SK-N-SH (cell line): ENCODE results near the gene CRIM1. TPM values are rescaled to one million over a fixed set of nuclear protein-coding genes. Genes with fewer than 3 reads are reported as not detected.

Source experiments
- CTCF ChIA-PET: fragments of 300-600, 350-600 bp; formaldehyde crosslinking; extraction: SDS; loops from one replicate; lab custom pipeline; 2021; lab: Yijun Ruan, JAX
- POLR2A ChIA-PET: fragments of 350-600 bp; sonication (Branson Sonifier 250); formaldehyde crosslinking; extraction: SDS; loops from one replicate; lab custom pipeline; 2020; ENCODE audit warnings: antibody characterized with exemption, inconsistent platforms; lab: Yijun Ruan, JAX
- DNase-seq: peaks from one replicate; pipeline ENCODE4 v3.0.0; 2012
- H2AFZ ChIP-seq: fragments of 200-600 bp; sonication (generic); 2 replicates; pipeline ENCODE4 v1.8.1; 2016; ENCODE audit warnings: antibody characterized with exemption, mild to moderate bottlenecking, low read depth
- H3F3A ChIP-seq: fragments of 200-600 bp; sonication (generic); replicated peaks from 2 replicates; pipeline ENCODE3; 2016; ENCODE audit warnings: antibody characterized with exemption, mild to moderate bottlenecking; ENCODE audit not compliant: insufficient read depth
- H3K27ac ChIP-seq, 2 experiments: fragments of 200-500 bp in 1 of 2; fragments of 200-600 bp in 1 of 2; sonication (Bioruptor generic) in 1 of 2; sonication (generic), shearing (Covaris generic) in 1 of 2; 2 replicates each; pipeline versions ENCODE4 v1.5.1 to v1.6.1; 2014 to 2016; ENCODE audit warnings: low read depth in 2 of 2, inconsistent platforms in 1 of 2, low read length in 1 of 2, mild to moderate bottlenecking in 1 of 2, mixed read lengths in 1 of 2
- H3K27me3 ChIP-seq: fragments of 200-600 bp; sonication (generic), shearing (Covaris generic); 2 replicates; pipeline ENCODE4 v1.6.1; 2016; ENCODE audit warnings: mixed run types; ENCODE audit not compliant: insufficient read depth
- H3K36me3 ChIP-seq, 2 experiments: fragments of 200-500 bp in 1 of 2; fragments of 200-600 bp in 1 of 2; sonication (Bioruptor generic) in 1 of 2; sonication (generic) in 1 of 2; replicated peaks in 1 of 2; 2 replicates each; pipeline versions ENCODE3 to v1.5.1; 2014 to 2016; ENCODE audit warnings: low read length in 1 of 2, mild to moderate bottlenecking in 1 of 2; ENCODE audit not compliant: insufficient read depth in 2 of 2, control insufficient read depth in 1 of 2
- H3K4me1 ChIP-seq, 2 experiments: fragments of 200-500 bp in 1 of 2; fragments of 200-600 bp in 1 of 2; sonication (Bioruptor generic) in 1 of 2; sonication (generic), shearing (Covaris generic) in 1 of 2; 2 replicates each; pipeline versions ENCODE4 v1.5.1 to v1.6.1; 2014 to 2016; ENCODE audit warnings: low read depth in 1 of 2, low read length in 1 of 2, mixed run types in 1 of 2; ENCODE audit not compliant: insufficient read depth in 2 of 2, control insufficient read depth in 1 of 2
- H3K4me2 ChIP-seq: fragments of 200-600 bp; sonication (generic), shearing (Covaris generic); 2 replicates; pipeline ENCODE4 v1.6.1; 2017; ENCODE audit warnings: mixed run types
- H3K4me3 ChIP-seq, 2 experiments: fragments of 200-500 bp in 1 of 2; fragments of 200-600 bp in 1 of 2; sonication (Bioruptor generic) in 1 of 2; sonication (generic), shearing (Covaris generic) in 1 of 2; 2 replicates each; pipeline versions ENCODE4 v1.5.1 to v1.8.1; 2014 to 2016; ENCODE audit warnings: low read depth in 2 of 2, inconsistent platforms in 1 of 2, low read length in 1 of 2, mild to moderate bottlenecking in 1 of 2, mixed read lengths in 1 of 2, moderate library complexity in 1 of 2
- H3K79me2 ChIP-seq: fragments of 200-600 bp; sonication (generic); 2 replicates; pipeline ENCODE4 v1.8.1; 2017; ENCODE audit warnings: mild to moderate bottlenecking; ENCODE audit not compliant: insufficient read depth
- H3K9ac ChIP-seq: fragments of 200-600 bp; sonication (generic); 2 replicates; pipeline ENCODE4 v1.6.1; 2017; ENCODE audit warnings: mixed run types
- H3K9me2 ChIP-seq: fragments of 200-600 bp; sonication (generic); 2 replicates; pipeline ENCODE4 v1.6.1; 2017; ENCODE audit warnings: mixed run types
- H3K9me3 ChIP-seq: fragments of 200-600 bp; sonication (generic); 2 replicates; pipeline ENCODE4 v1.6.1; 2017; ENCODE audit warnings: mixed run types, mild to moderate bottlenecking, moderate library complexity
- H4K20me1 ChIP-seq: fragments of 200-600 bp; sonication (generic); 2 replicates; pipeline ENCODE4 v1.6.1; 2017; ENCODE audit warnings: mild to moderate bottlenecking, mixed run types; ENCODE audit not compliant: insufficient read depth
- ELF1 ChIP-seq: IDR thresholded peaks from 2 replicates; pipeline ENCODE4 v1.4.0; 2012
- EP300 ChIP-seq, 2 experiments: IDR thresholded peaks; 2 replicates each; pipeline versions ENCODE4 v1.4.0 to v1.6.1; 2012; ENCODE audit warnings: borderline replicate concordance in 1 of 2, low read depth in 1 of 2, low read length in 1 of 2
- EZH2phosphoT487 ChIP-seq: fragments of 200-600 bp; sonication (generic); IDR thresholded peaks from 2 replicates; pipeline ENCODE4 v1.6.1; 2017; ENCODE audit warnings: low read depth, mixed run types, mild to moderate bottlenecking, antibody characterized with exemption, moderate library complexity, borderline replicate concordance
- FOSL2 ChIP-seq: IDR thresholded peaks from 2 replicates; pipeline ENCODE4 v1.4.0; 2012; ENCODE audit warnings: low read depth, mild to moderate bottlenecking, moderate library complexity, borderline replicate concordance
- FOXJ3 ChIP-seq: sonication (generic); formaldehyde crosslinking; IDR thresholded peaks from 2 replicates; pipeline ENCODE4 v1.5.1; 2020; ENCODE audit warnings: mild to moderate bottlenecking, missing genetic modification reagents
- FOXM1 ChIP-seq: IDR thresholded peaks from 2 replicates; pipeline ENCODE4 v1.4.0; 2012; ENCODE audit warnings: low read depth, mild to moderate bottlenecking
- MEF2A ChIP-seq: IDR thresholded peaks from 2 replicates; pipeline ENCODE4 v1.4.0; 2012; ENCODE audit warnings: low read depth, borderline replicate concordance
- MXI1 ChIP-seq: IDR thresholded peaks from 2 replicates; pipeline ENCODE4 v1.6.1; 2012; ENCODE audit warnings: mild to moderate bottlenecking, low read depth, low read length, improper control_type of control experiment
- NFIC ChIP-seq: IDR thresholded peaks from 2 replicates; pipeline ENCODE4 v1.4.0; 2012; ENCODE audit warnings: borderline replicate concordance
- NRF1 ChIP-seq: IDR thresholded peaks from 2 replicates; pipeline ENCODE4 v1.6.1; 2012; ENCODE audit warnings: low read depth, mild to moderate bottlenecking, low read length
- PBX3 ChIP-seq: IDR thresholded peaks from 2 replicates; pipeline ENCODE4; 2012
- RAD21 ChIP-seq: IDR thresholded peaks from 2 replicates; pipeline ENCODE4 v1.6.1; 2012; ENCODE audit warnings: mild to moderate bottlenecking, low read length
- RCOR1 ChIP-seq: fragments of 150-350 bp; IDR thresholded peaks from 2 replicates; pipeline ENCODE4 v1.6.1; 2017; ENCODE audit warnings: antibody characterized with exemption, low read length
- SIN3A ChIP-seq: IDR thresholded peaks from 2 replicates; pipeline ENCODE4 v1.6.1; 2012; ENCODE audit warnings: low read depth, mild to moderate bottlenecking, low read length, moderate library complexity, borderline replicate concordance
- SMC3 ChIP-seq: IDR thresholded peaks from 2 replicates; pipeline ENCODE4 v1.6.1; 2012; ENCODE audit warnings: low read depth, low read length, improper control_type of control experiment
- TEAD4 ChIP-seq: IDR thresholded peaks from 2 replicates; pipeline ENCODE4 v1.4.0; 2012; ENCODE audit warnings: mild to moderate bottlenecking, borderline replicate concordance; ENCODE audit not compliant: insufficient read depth
- USF1 ChIP-seq: IDR thresholded peaks from 2 replicates; pipeline ENCODE4 v1.4.0; 2012; ENCODE audit warnings: low read depth, borderline replicate concordance
- USF2 ChIP-seq: fragments of 150-350 bp; IDR thresholded peaks from 2 replicates; pipeline ENCODE4 v1.6.1; 2017; ENCODE audit warnings: antibody characterized with exemption, low read length, low read depth, borderline replicate concordance
- WGBS: methylation state at CpG from one replicate; pipeline ENCODE4 v1.1.6; 2017; ENCODE audit warnings: low lambda C conversion rate; 5-methylcytosine and 5-hydroxymethylcytosine counted together
- polyA plus RNA-seq, 3 experiments: library from polyadenylated mRNA; depleted of rRNA; stranded (reverse); fragments of >200 nt; gene quantifications; 2 replicates each; pipeline ENCODE4 v1.2.3, GENCODE V29; 2012

CRIM1 gene
- polyA plus RNA-seq, 1 of the 3 experiments (the other 2 are of a cell fraction) = 244 TPM

- no peak for TF ChIP-seq USF2
- no peak for TF ChIP-seq USF1
- TF ChIP-seq ELF1 = no peak
- TF ChIP-seq NRF1 = no peak
- TF ChIP-seq SIN3A = no peak
- TF ChIP-seq PBX3 = no peak
- TF ChIP-seq SMC3 = no peak
- no peak for TF ChIP-seq FOXJ3 (CRISPR knock-in tag)
- TF ChIP-seq FOXM1 = no peak
- TF ChIP-seq EP300 (IDR thresholded peaks at IDR 0.05; ENCODE audit: borderline replicate concordance in 1 of 2, low read depth in 1 of 2, low read length in 1 of 2) = no peak
- TF ChIP-seq, all 33 proteins: peak for 0
Observed at GRCh38 chr2:36466135-36466534, 110.6 kb downstream of the CRIM1 start (continued).

DNA sequence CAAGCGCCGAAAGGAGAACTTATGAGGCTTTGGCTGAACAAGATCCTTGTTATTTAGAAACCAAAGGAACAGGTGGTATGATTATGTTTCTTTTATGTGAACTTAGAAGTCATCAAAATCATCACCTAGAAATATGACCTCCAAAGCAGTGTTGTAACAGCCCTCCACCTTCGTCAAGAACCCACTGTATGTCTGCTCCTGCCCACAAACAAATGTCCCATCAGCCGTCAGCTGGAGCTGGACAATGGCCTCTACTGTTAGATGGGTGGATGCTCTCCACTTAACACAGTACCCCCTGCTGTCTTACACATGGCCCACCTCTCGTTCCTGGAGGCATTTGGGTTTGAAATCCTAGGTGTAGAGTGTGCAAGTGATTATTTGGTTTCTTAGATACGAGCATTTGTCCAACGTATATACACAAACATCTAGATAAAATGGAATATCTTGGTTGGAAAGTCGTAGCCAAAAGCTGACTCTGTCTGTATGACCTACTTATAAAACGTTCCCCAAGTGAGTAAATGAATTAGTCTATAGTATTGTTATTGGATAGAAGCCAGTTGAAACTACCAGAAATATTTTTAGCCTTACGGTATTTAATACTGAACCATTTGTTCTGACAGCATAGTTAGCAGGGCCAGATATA, 113.0 kb downstream of the CRIM1 start:
- 53% methylated on average over 10 of the region's 10 CpGs for WGBS

GRCh38 chr2:36469106-36469477, 113.5 kb downstream of the CRIM1 start:
- Histone ChIP-seq H3K36me3 (peaks cover 66 to 79% of the 10 kb centered on the region in 2 experiments), H3K9ac (peak overlapping the region; percentile 23; the same call in 1 of the 2 replicates), H3K4me3 (no peak overlapping the region), H3K9me3 (no peaks in the 10 kb centered on the region), H4K20me1 (no peaks in the 10 kb centered on the region), H3F3A (peaks cover 60% of the 10 kb centered on the region), H2AFZ (no peak overlapping the region), H3K4me2 (0 out of 2 replicates have a peak overlapping the region, but pooled peaks have one; percentile 12), H3K4me1 (peaks cover 0 to 20% of the 10 kb centered on the region in 2 experiments; a peak in 2 of 4 replicates), H3K9me2 (no peaks in the 10 kb centered on the region), H3K27ac (peak overlapping the region in 1 of 2 experiments; percentile 95; a peak in 2 of 4 replicates), H3K79me2 (peaks cover 98% of the 10 kb centered on the region), H3K27me3 (no peaks in the 10 kb centered on the region)
- no peak for DNase-seq
- ChIA-PET POLR2A (no interaction called here), CTCF (no interaction called here)
- 100% methylated on average over 1 of the region's 1 CpG for WGBS
- TF ChIP-seq RAD21 = no peak
- TF ChIP-seq EP300 (IDR thresholded peaks at IDR 0.05; ENCODE audit: borderline replicate concordance in 1 of 2, low read depth in 1 of 2, low read length in 1 of 2) = no peak
- TF ChIP-seq EZH2phosphoT487 = no peak
- no peak for TF ChIP-seq MXI1
- no peak for TF ChIP-seq RCOR1
- TF ChIP-seq USF1 = no peak
- TF ChIP-seq MEF2A = no peak
- TF ChIP-seq USF2 = no peak

More for the DNA sequence above, 113.0 kb downstream of the CRIM1 start:
- POLR2A ChIA-PET = no interaction called here
- no peaks in the 10 kb centered on the region for H3K27me3 ChIP-seq
- no peak for DNase-seq
- H3K4me1 ChIP-seq = peaks cover 0 to 21% of the 10 kb centered on the region in 2 experiments; a peak in 2 of 4 replicates
- peaks cover 66 to 78% of the 10 kb centered on the region in 2 experiments for H3K36me3 ChIP-seq
- CTCF ChIA-PET = no interaction called here
- no peaks in the 10 kb centered on the region for H4K20me1 ChIP-seq
- H3K9ac ChIP-seq = peak overlapping the region; percentile 23; the same call in 1 of the 2 replicates
- H3K27ac ChIP-seq = peak overlapping the region in 1 of 2 experiments; percentile 95; a peak in 2 of 4 replicates
- peaks cover 98% of the 10 kb centered on the region for H3K79me2 ChIP-seq
- peak overlapping the region; percentile 12; the same call in 1 of the 2 replicates for H3K4me2 ChIP-seq
- H2AFZ ChIP-seq = no peak overlapping the region
- peaks cover 59% of the 10 kb centered on the region for H3F3A ChIP-seq
- H3K9me3 ChIP-seq = no peaks in the 10 kb centered on the region
- no peaks in the 10 kb centered on the region for H3K9me2 ChIP-seq
- peak; percentile 70 for TF ChIP-seq NFIC
- peak; percentile 46; the same call in 1 of the 2 replicates for TF ChIP-seq TEAD4
- no peak for TF ChIP-seq FOSL2
- peak in 1 of 2 experiments; percentile 48; a peak in 1 of 4 replicates for TF ChIP-seq EP300 (IDR thresholded peaks at IDR 0.05; ENCODE audit: borderline replicate concordance in 1 of 2, low read depth in 1 of 2, low read length in 1 of 2)
- no peak overlapping the region for H3K4me3 ChIP-seq
